ENCODE results near the gene CA14. TPM values are rescaled to one million over a fixed set of nuclear protein-coding genes. Genes with fewer than 3 reads are reported as not detected.
"Not testable (repeated sequence)": the region's sequence is repeated elsewhere in the genome, so short reads cannot be mapped to it uniquely, and the experiment has no call there.

The CA14 gene
- not detected in 2 replicates for total RNA-seq

- no peaks in the 10 kb centered on the region for H3K36me3 Mint-ChIP-seq (ENCODE audit: low read depth)
- ChIA-PET CTCF (interaction anchor here (0.8 to 2.1 kb wide), 4 partner anchors 12 to 171 kb away, joined by 3 to 14 read pairs (median 5); partner anchors contain the start of genes APH1A and PRPF3), POLR2A (interaction anchor here (0.5 to 3.0 kb wide), 2 partner anchors 11 to 104 kb away, joined by 3 to 15 read pairs; partner anchors contain the start of gene APH1A)
- H3K4me1 Mint-ChIP-seq: peaks cover 17% of the 10 kb centered on the region
- no peaks in the 10 kb centered on the region for H3K9me3 Mint-ChIP-seq
- no peak within 1 kb of the TSS for H3K27ac Mint-ChIP-seq
- H3K27me3 Mint-ChIP-seq: peaks cover 33% of the 10 kb centered on the region
- no peak for ATAC-seq (ENCODE audit: low read depth)
- no peak for DNase-seq
- intact Hi-C loops (cut with micrococcal nuclease): loop anchor here (5.0 kb wide), 1 partner anchor 259 kb away; the partner anchor contains the start of gene FALEC
- H3K4me3 Mint-ChIP-seq: no peak within 1 kb of the TSS
- no peak for TF ChIP-seq CTCF (IDR thresholded peaks at IDR 0.05)
These were observed at the start of gene CA14 for GRCh38 chr1:150257624-150258585. Gene CA14, plus strand, starts transcription at chr1:150257774. Its CDS starts 355 bp downstream, at chr1:150258129.

DNA sequence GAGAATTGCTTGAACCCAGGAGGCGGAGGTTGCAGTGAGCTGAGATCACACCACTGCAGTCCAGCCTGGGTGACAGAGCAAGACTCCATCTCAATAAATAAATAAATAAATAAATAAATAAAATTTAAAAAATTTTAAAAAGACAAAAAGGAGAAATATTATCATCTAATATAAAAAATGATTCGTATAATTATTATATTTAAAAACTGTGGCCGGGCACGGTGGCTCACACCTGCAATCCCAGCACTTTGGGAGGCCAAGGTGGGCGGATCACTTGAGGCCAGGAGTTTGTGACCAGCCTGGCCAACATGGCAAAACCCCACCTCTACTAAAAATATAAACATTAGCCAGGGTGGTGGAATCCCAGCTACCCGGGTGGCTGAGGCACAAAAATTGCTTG lies 49.1 kb upstream of the CA14 start:
- H3K36me3 Mint-ChIP-seq (ENCODE audit: low read depth); ATAC-seq (ENCODE audit: low read depth); intact Hi-C loops (cut with micrococcal nuclease); H3K4me3 Mint-ChIP-seq; H3K9me3 Mint-ChIP-seq; DNase-seq; H3K27me3 Mint-ChIP-seq; H3K27ac Mint-ChIP-seq; H3K4me1 Mint-ChIP-seq; POLR2A ChIA-PET; CTCF ChIA-PET: not testable (repeated sequence)

- Mint-ChIP-seq H3K4me1 (peaks cover 15% of the 10 kb centered on the region), H3K36me3 (ENCODE audit: low read depth) (peaks cover 2% of the 10 kb centered on the region), H3K9me3 (no peaks in the 10 kb centered on the region), H3K27me3 (peaks cover 2% of the 10 kb centered on the region), H3K4me3 (no peak overlapping the region), H3K27ac (no peak overlapping the region)
- TF ChIP-seq CTCF (IDR thresholded peaks at IDR 0.05): no peak
- intact Hi-C loops (cut with micrococcal nuclease): no loop called here
- POLR2A ChIA-PET: interaction anchor here (1.3 kb wide), 1 partner anchor 23 kb away, joined by 3 read pairs; no protein-coding TSS in a partner anchor
- DNase-seq: no peak
- no peak for ATAC-seq (ENCODE audit: low read depth)
- CTCF ChIA-PET: no interaction called here
These were observed 47.5 kb upstream of the CA14 start for GRCh38 chr1:150210091-150210490.

GRCh38 chr1:150210706-150211105 lies 46.9 kb upstream of the CA14 start:
- no peak overlapping the region for H3K4me3 Mint-ChIP-seq
- intact Hi-C loops (cut with micrococcal nuclease): no loop called here

GRCh38 chr1:150212070-150212469 lies 45.5 kb upstream of the CA14 start:
- H3K36me3 Mint-ChIP-seq (ENCODE audit: low read depth): peaks cover 2% of the 10 kb centered on the region
- H3K27ac Mint-ChIP-seq: no peak overlapping the region
- POLR2A ChIA-PET: interaction anchor here (0.5 to 3.3 kb wide), 5 partner anchors 21 to 326 kb away, joined by 3 to 28 read pairs (median 7); a partner anchor contains a TSS
- ATAC-seq (ENCODE audit: low read depth): no peak
- H3K9me3 Mint-ChIP-seq: no peaks in the 10 kb centered on the region
- no peak for TF ChIP-seq CTCF (IDR thresholded peaks at IDR 0.05)
- intact Hi-C loops (cut with micrococcal nuclease): loop anchor here (2.0 kb wide), 1 partner anchor 25 kb away; no protein-coding TSS in a partner anchor
- no peaks in the 10 kb centered on the region for H3K27me3 Mint-ChIP-seq
- no peak overlapping the region for H3K4me3 Mint-ChIP-seq
- no peak for DNase-seq
- peaks cover 15% of the 10 kb centered on the region for H3K4me1 Mint-ChIP-seq
- CTCF ChIA-PET: interaction anchor here (1.2 kb wide), 1 partner anchor 25 kb away, joined by 5 read pairs; no protein-coding TSS in a partner anchor

More at GRCh38 chr1:150210706-150211105, 46.9 kb upstream of the CA14 start:
- TF ChIP-seq CTCF (IDR thresholded peaks at IDR 0.05): no peak
- CTCF ChIA-PET: no interaction called here
- H3K27ac Mint-ChIP-seq: no peak overlapping the region
- DNase-seq (no peak), ATAC-seq (ENCODE audit: low read depth) (no peak)
- peaks cover 2% of the 10 kb centered on the region for H3K36me3 Mint-ChIP-seq (ENCODE audit: low read depth)
- peaks cover 15% of the 10 kb centered on the region for H3K4me1 Mint-ChIP-seq
- H3K9me3 Mint-ChIP-seq: no peaks in the 10 kb centered on the region
- POLR2A ChIA-PET: interaction anchor here (1.3 kb wide), 1 partner anchor 24 kb away, joined by 3 read pairs; no protein-coding TSS in a partner anchor
- H3K27me3 Mint-ChIP-seq: peaks cover 2% of the 10 kb centered on the region

All from activated B cell treated with CpG ODN at 0.5 μM for 24 hours (primary cell).